H9 (cell line): Measurements from ENCODE around the gene DEPDC1B. TPM values are rescaled to one million over a fixed set of nuclear protein-coding genes. Genes with fewer than 3 reads are reported as not detected.

ENCODE experiments used
- DNase-seq: peaks from one replicate; pipeline ENCODE4 v3.0.0-alpha.2; 2017
- H2AFZ ChIP-seq: one replicate; pipeline ENCODE4 v1.6.1; 2013; ENCODE audit warnings: mild to moderate bottlenecking, low read length, control low read depth, moderate library complexity
- H2AK5ac ChIP-seq: 2 replicates; pipeline ENCODE4 v1.6.1; 2013; ENCODE audit warnings: low read length, control low read depth, mixed read lengths; ENCODE audit not compliant: insufficient read length
- H2BK120ac ChIP-seq: one replicate; pipeline ENCODE4 v1.6.1; 2013; ENCODE audit warnings: low read depth, mild to moderate bottlenecking, low read length, control low read depth, inconsistent platforms; ENCODE audit not compliant: poor library complexity, severe bottlenecking
- H2BK12ac ChIP-seq: 2 replicates; pipeline ENCODE4 v1.6.1; 2013; ENCODE audit warnings: low read length, control low read depth, mixed read lengths, low read depth; ENCODE audit not compliant: insufficient read length
- H2BK15ac ChIP-seq: 2 replicates; pipeline ENCODE4 v1.6.1; 2013; ENCODE audit warnings: low read depth, low read length, control low read depth
- H2BK20ac ChIP-seq: one replicate; pipeline ENCODE4 v1.6.1; 2013; ENCODE audit warnings: low read depth, mild to moderate bottlenecking, low read length, control low read depth, inconsistent platforms; ENCODE audit not compliant: poor library complexity, severe bottlenecking
- H2BK5ac ChIP-seq: 2 replicates; pipeline ENCODE4 v1.6.1; 2013; ENCODE audit warnings: low read length, control low read depth, mixed read lengths; ENCODE audit not compliant: insufficient read length
- H3K14ac ChIP-seq: 2 replicates; pipeline ENCODE4 v1.6.1; 2013; ENCODE audit warnings: low read length, control low read depth; ENCODE audit not compliant: insufficient read depth
- H3K18ac ChIP-seq: 2 replicates; pipeline ENCODE4 v1.6.1; 2013; ENCODE audit warnings: low read depth, mild to moderate bottlenecking, mixed read lengths, low read length, control low read depth; ENCODE audit not compliant: insufficient read length
- H3K23ac ChIP-seq: 2 replicates; pipeline ENCODE4 v1.6.1; 2013; ENCODE audit warnings: low read length, control low read depth, mixed read lengths, low read depth; ENCODE audit not compliant: insufficient read length
- H3K23me2 ChIP-seq: 2 replicates; pipeline ENCODE4 v1.6.1; 2013; ENCODE audit warnings: low read depth, mild to moderate bottlenecking, mixed read lengths, low read length, control low read depth; ENCODE audit not compliant: insufficient read length, poor library complexity, severe bottlenecking
- H3K27ac ChIP-seq: 2 replicates; pipeline ENCODE4 v1.5.1; 2013; ENCODE audit warnings: low read length, control low read depth, mixed read lengths, low read depth; ENCODE audit not compliant: insufficient read length
- H3K27me3 ChIP-seq: 2 replicates; pipeline ENCODE4 v1.6.1; 2013; ENCODE audit warnings: low read length, control low read depth, inconsistent platforms; ENCODE audit not compliant: insufficient read depth
- H3K4ac ChIP-seq: 2 replicates; pipeline ENCODE4 v1.6.1; 2013; ENCODE audit warnings: low read depth, mild to moderate bottlenecking, control low read depth, inconsistent platforms, low read length, moderate library complexity
- H3K4me1 ChIP-seq: 2 replicates; pipeline ENCODE4 v1.6.1; 2013; ENCODE audit warnings: low read length, control low read depth, inconsistent platforms; ENCODE audit not compliant: insufficient read depth
- H3K4me2 ChIP-seq: 2 replicates; pipeline ENCODE4 v1.6.1; 2013; ENCODE audit warnings: low read length, control low read depth, mixed read lengths; ENCODE audit not compliant: insufficient read length, insufficient read depth
- H3K56ac ChIP-seq: 2 replicates; pipeline ENCODE4 v1.6.1; 2013; ENCODE audit warnings: low read depth, mild to moderate bottlenecking, mixed read lengths, low read length, control low read depth; ENCODE audit not compliant: insufficient read length
- H3K79me1 ChIP-seq: 2 replicates; pipeline ENCODE4 v1.6.1; 2013; ENCODE audit warnings: low read depth, mild to moderate bottlenecking, moderate library complexity, low read length, control low read depth, inconsistent platforms; ENCODE audit not compliant: insufficient read depth, poor library complexity, severe bottlenecking
- H3K79me2 ChIP-seq: 2 replicates; pipeline ENCODE4 v1.6.1; 2013; ENCODE audit warnings: low read length, control low read depth, inconsistent platforms; ENCODE audit not compliant: insufficient read depth
- H3K9ac ChIP-seq: 2 replicates; pipeline ENCODE4 v1.6.1; 2013; ENCODE audit warnings: low read length, control low read depth, mixed read lengths; ENCODE audit not compliant: insufficient read length; ENCODE audit errors: extremely low read depth
- H3K9me3 ChIP-seq: one replicate; pipeline ENCODE4 v1.6.1; 2013; ENCODE audit warnings: low read depth, low read length, inconsistent platforms; ENCODE audit not compliant: control insufficient read depth
- H3T11ph ChIP-seq: one replicate; pipeline ENCODE4 v1.6.1; 2013; ENCODE audit warnings: mild to moderate bottlenecking, low read length, control low read depth, inconsistent platforms
- H4K20me1 ChIP-seq: one replicate; pipeline ENCODE4 v1.6.1; 2013; ENCODE audit not compliant: control insufficient read depth, insufficient read length, insufficient read depth
- H4K5ac ChIP-seq: 2 replicates; pipeline ENCODE4 v1.6.1; 2013; ENCODE audit warnings: low read depth, mild to moderate bottlenecking, mixed read lengths, low read length, control low read depth; ENCODE audit not compliant: insufficient read length
- H4K8ac ChIP-seq: replicated peaks from 2 replicates; pipeline ENCODE4 v1.6.1; 2013; ENCODE audit warnings: low read length, control low read depth, mixed read lengths, low read depth; ENCODE audit not compliant: insufficient read length
- H4K91ac ChIP-seq: 2 replicates; pipeline ENCODE4 v1.6.1; 2013; ENCODE audit warnings: low read depth, mild to moderate bottlenecking, moderate library complexity, mixed read lengths, low read length, control low read depth; ENCODE audit not compliant: insufficient read length
- H3K27ac Mint-ChIP-seq, 3 experiments: 2 replicates in 2 of 3; 3 replicates in 1 of 3; pipeline ENCODE4 v1.8.0; 2020 to 2021; ENCODE audit warnings: mixed read lengths in 3 of 3, mild to moderate bottlenecking in 1 of 3, moderate library complexity in 1 of 3
- H3K27me3 Mint-ChIP-seq: 2 replicates; pipeline ENCODE4 v1.8.0; 2021; ENCODE audit warnings: low read depth, mild to moderate bottlenecking, moderate library complexity, mixed read lengths
- H3K36me3 Mint-ChIP-seq, 3 experiments: 2 replicates in 2 of 3; 3 replicates in 1 of 3; pipeline ENCODE4 v1.8.0; 2020 to 2021; ENCODE audit warnings: low read depth in 3 of 3, mixed read lengths in 3 of 3; ENCODE audit not compliant: insufficient read depth in 1 of 3
- H3K4me1 Mint-ChIP-seq, 2 experiments: 2 replicates each; pipeline ENCODE4 v1.8.0; 2020; ENCODE audit warnings: mixed read lengths in 2 of 2
- H3K4me3 Mint-ChIP-seq, 2 experiments: 2 replicates in 1 of 2; 3 replicates in 1 of 2; pipeline ENCODE4 v1.8.0; 2020 to 2021; ENCODE audit warnings: mild to moderate bottlenecking in 2 of 2, mixed read lengths in 2 of 2, moderate library complexity in 1 of 2
- H3K9me3 Mint-ChIP-seq, 2 experiments: 2 replicates in 1 of 2; 3 replicates in 1 of 2; pipeline ENCODE4 v1.8.0; 2020; ENCODE audit warnings: mild to moderate bottlenecking in 2 of 2, mixed read lengths in 2 of 2, moderate library complexity in 1 of 2
- CTCF ChIP-seq: fragments of 200-600 bp; sonication (generic); conservative IDR thresholded peaks from 3 replicates; pipeline ENCODE4 v1.8.0; 2021; ENCODE audit warnings: antibody characterized with exemption, mild to moderate bottlenecking
- WGBS: extraction: QIAGEN DNeasy Blood & Tissue Kit; methylation state at CpG from one replicate; pipeline ENCODE4 v1.1.7; 2013; ENCODE audit warnings: missing lambda C conversion rate, low lambda C conversion rate, mixed read lengths; ENCODE audit not compliant: insufficient read length; ENCODE audit errors: extremely low coverage; 5-methylcytosine and 5-hydroxymethylcytosine counted together
- total RNA-seq: library from RNA; stranded (reverse); gene quantifications from 2 replicates; pipeline ENCODE4 v1.2.1, GENCODE V29; 2021

DEPDC1B gene
- total RNA-seq, 1 experiment from 2014 or later: 49.0 TPM

DNA sequence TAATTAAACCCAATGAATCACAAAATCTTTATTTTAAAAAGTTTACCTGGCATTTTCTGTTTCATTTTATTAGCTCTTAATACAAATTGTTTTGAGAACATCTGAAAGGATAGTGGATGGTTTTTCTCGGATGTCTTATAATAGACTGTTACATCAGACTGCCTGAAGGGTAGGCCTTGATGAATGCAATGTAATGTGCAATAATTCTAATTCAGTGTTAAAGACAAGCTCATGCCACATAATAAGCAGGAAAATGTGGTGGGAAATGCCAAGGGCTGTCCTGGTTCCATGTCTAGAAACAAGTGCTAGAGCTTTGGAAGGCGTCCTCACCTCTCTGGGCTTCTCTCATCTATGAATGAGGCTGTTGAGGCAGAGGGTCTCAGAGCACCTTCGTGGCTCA lies 148.1 kb downstream of the DEPDC1B start:
- no peaks in the 10 kb centered on the region for H3K27me3 ChIP-seq
- H3K4ac ChIP-seq: no peak overlapping the region
- H4K8ac ChIP-seq: no peak overlapping the region
- H3K23me2 ChIP-seq: no peaks in the 10 kb centered on the region
- no peaks in the 10 kb centered on the region for H3K9me3 ChIP-seq
- no peak overlapping the region for H3K56ac ChIP-seq
- no peak overlapping the region for H2AFZ ChIP-seq
- no peak overlapping the region for H3K4me3 Mint-ChIP-seq
- no peak overlapping the region for H3K27ac Mint-ChIP-seq
- no peak overlapping the region for H2AK5ac ChIP-seq
- no peak overlapping the region for H3K18ac ChIP-seq
- H4K91ac ChIP-seq: no peak overlapping the region
- peaks cover 11 to 13% of the 10 kb centered on the region in 2 experiments; a peak in 4 of 5 replicates for H3K9me3 Mint-ChIP-seq
- no peak overlapping the region for H2BK12ac ChIP-seq
- no peak overlapping the region for H4K5ac ChIP-seq
- H3K9ac ChIP-seq: no peak overlapping the region
- no peaks in the 10 kb centered on the region for H3K4me1 Mint-ChIP-seq
- no peaks in the 10 kb centered on the region for H4K20me1 ChIP-seq
- no peaks in the 10 kb centered on the region for H3K27me3 Mint-ChIP-seq
- H2BK120ac ChIP-seq: no peak overlapping the region
- peaks cover 3 to 10% (median 10%) of the 10 kb centered on the region in 3 experiments; a peak in 6 of 7 replicates for H3K36me3 Mint-ChIP-seq
- no peak overlapping the region for H3K27ac ChIP-seq
- H3K23ac ChIP-seq: no peak overlapping the region
- WGBS: no CpG with 5 or more reads among the region's 3 CpGs
- no peak overlapping the region for H3K4me2 ChIP-seq
- no peak overlapping the region for H3T11ph ChIP-seq
- H3K79me1 ChIP-seq: no peaks in the 10 kb centered on the region
- no peak overlapping the region for H2BK20ac ChIP-seq
- H2BK5ac ChIP-seq: no peak overlapping the region
- H3K79me2 ChIP-seq: no peaks in the 10 kb centered on the region
- no peak overlapping the region for H2BK15ac ChIP-seq
- no peak for TF ChIP-seq CTCF
- DNase-seq: no peak
- no peak overlapping the region for H3K14ac ChIP-seq
- H3K4me1 ChIP-seq: no peaks in the 10 kb centered on the region
